ENCODE results near the gene SORCS2.

The SORCS2 gene

GRCh38 chr4:7638984-7639789, 446.8 kb downstream of the SORCS2 start:
- DNase-seq (no peak), ATAC-seq (ENCODE audit: insufficient read depth, low read depth) (no peak)
- TF ChIP-seq CTCF (IDR thresholded peaks at IDR 0.05; ENCODE audit: borderline replicate concordance, extremely low read depth, low read length, poor library complexity, severe bottlenecking) = no peak
- no peak for TF ChIP-seq EZH2 (IDR thresholded peaks at IDR 0.05; ENCODE audit: borderline replicate concordance, low read depth, low read length, severe bottlenecking)
- Histone ChIP-seq H3K79me2 (ENCODE audit: insufficient read depth, low read length) (no peaks in the 10 kb centered on the region), H3K9ac (ENCODE audit: low read depth, low read length) (no peak overlapping the region), H3K27me3 (ENCODE audit: insufficient read depth, low read length, poor library complexity) (no peaks in the 10 kb centered on the region), H3K4me1 (ENCODE audit: insufficient read depth, low read length) (no peaks in the 10 kb centered on the region), H3K9me3 (ENCODE audit: insufficient read depth, low read length, severe bottlenecking) (no peaks in the 10 kb centered on the region), H3K36me3 (ENCODE audit: insufficient read depth, low read length) (no peaks in the 10 kb centered on the region), H3K27ac (ENCODE audit: low read length) (no peak overlapping the region), H3K4me3 (ENCODE audit: low read depth in 1 of 2, low read length in 2 of 2) (no peak overlapping the region), H2AFZ (ENCODE audit: low read depth, low read length) (no peak overlapping the region), H3K4me2 (ENCODE audit: insufficient read depth, low read length) (no peak overlapping the region), H4K20me1 (ENCODE audit: insufficient read depth, low read length) (no peaks in the 10 kb centered on the region)

GRCh38 chr4:7640136-7640535, 447.8 kb downstream of the SORCS2 start:
- H3K27me3 ChIP-seq (ENCODE audit: insufficient read depth, low read length, poor library complexity) = no peaks in the 10 kb centered on the region
- H3K4me1 ChIP-seq (ENCODE audit: insufficient read depth, low read length) = no peaks in the 10 kb centered on the region
- no peak overlapping the region for H3K4me2 ChIP-seq (ENCODE audit: insufficient read depth, low read length)
- TF ChIP-seq CTCF (IDR thresholded peaks at IDR 0.05; ENCODE audit: borderline replicate concordance, extremely low read depth, low read length, poor library complexity, severe bottlenecking) (no peak), EZH2 (IDR thresholded peaks at IDR 0.05; ENCODE audit: borderline replicate concordance, low read depth, low read length, severe bottlenecking) (no peak)
- ATAC-seq (ENCODE audit: insufficient read depth, low read depth) (no peak), DNase-seq (no peak)
- no peaks in the 10 kb centered on the region for H3K79me2 ChIP-seq (ENCODE audit: insufficient read depth, low read length)
- H3K9ac ChIP-seq (ENCODE audit: low read depth, low read length) = no peak overlapping the region
- no peaks in the 10 kb centered on the region for H4K20me1 ChIP-seq (ENCODE audit: insufficient read depth, low read length)
- H2AFZ ChIP-seq (ENCODE audit: low read depth, low read length) = no peak overlapping the region
- H3K27ac ChIP-seq (ENCODE audit: low read length) = no peak overlapping the region
- H3K4me3 ChIP-seq (ENCODE audit: low read depth in 1 of 2, low read length in 2 of 2) = no peak overlapping the region
- H3K36me3 ChIP-seq (ENCODE audit: insufficient read depth, low read length) = no peaks in the 10 kb centered on the region
- no peaks in the 10 kb centered on the region for H3K9me3 ChIP-seq (ENCODE audit: insufficient read depth, low read length, severe bottlenecking)

GRCh38 chr4:7641712-7642111, 449.4 kb downstream of the SORCS2 start:
- Histone ChIP-seq H4K20me1 (ENCODE audit: insufficient read depth, low read length) (no peaks in the 10 kb centered on the region), H3K4me2 (ENCODE audit: insufficient read depth, low read length) (no peak overlapping the region), H3K36me3 (ENCODE audit: insufficient read depth, low read length) (no peaks in the 10 kb centered on the region), H3K79me2 (ENCODE audit: insufficient read depth, low read length) (no peaks in the 10 kb centered on the region), H2AFZ (ENCODE audit: low read depth, low read length) (no peak overlapping the region), H3K9me3 (ENCODE audit: insufficient read depth, low read length, severe bottlenecking) (no peaks in the 10 kb centered on the region), H3K4me3 (ENCODE audit: low read depth in 1 of 2, low read length in 2 of 2) (no peak overlapping the region), H3K27ac (ENCODE audit: low read length) (no peak overlapping the region), H3K9ac (ENCODE audit: low read depth, low read length) (no peak overlapping the region), H3K4me1 (ENCODE audit: insufficient read depth, low read length) (no peaks in the 10 kb centered on the region), H3K27me3 (ENCODE audit: insufficient read depth, low read length, poor library complexity) (no peaks in the 10 kb centered on the region)
- TF ChIP-seq CTCF (IDR thresholded peaks at IDR 0.05; ENCODE audit: borderline replicate concordance, extremely low read depth, low read length, poor library complexity, severe bottlenecking) = no peak
- no peak for TF ChIP-seq EZH2 (IDR thresholded peaks at IDR 0.05; ENCODE audit: borderline replicate concordance, low read depth, low read length, severe bottlenecking)
- ATAC-seq (ENCODE audit: insufficient read depth, low read depth) = no peak
- DNase-seq = no peak
